H9 (cell line): Measurements from ENCODE around the gene ZGRF1. TPM values are rescaled to one million over a fixed set of nuclear protein-coding genes. Genes with fewer than 3 reads are reported as not detected.
A peak's percentile ranks its signal among the peaks of the same experiment; 100 is the strongest.

Source experiments
- DNase-seq: peaks from one replicate; pipeline ENCODE4 v3.0.0-alpha.2; 2017
- H2AFZ ChIP-seq: one replicate; pipeline ENCODE4 v1.6.1; 2013; ENCODE audit warnings: mild to moderate bottlenecking, low read length, control low read depth, moderate library complexity
- H2AK5ac ChIP-seq: 2 replicates; pipeline ENCODE4 v1.6.1; 2013; ENCODE audit warnings: low read length, control low read depth, mixed read lengths; ENCODE audit not compliant: insufficient read length
- H2BK120ac ChIP-seq: one replicate; pipeline ENCODE4 v1.6.1; 2013; ENCODE audit warnings: low read depth, mild to moderate bottlenecking, low read length, control low read depth, inconsistent platforms; ENCODE audit not compliant: poor library complexity, severe bottlenecking
- H2BK12ac ChIP-seq: 2 replicates; pipeline ENCODE4 v1.6.1; 2013; ENCODE audit warnings: low read length, control low read depth, mixed read lengths, low read depth; ENCODE audit not compliant: insufficient read length
- H2BK15ac ChIP-seq: 2 replicates; pipeline ENCODE4 v1.6.1; 2013; ENCODE audit warnings: low read depth, low read length, control low read depth
- H2BK20ac ChIP-seq: one replicate; pipeline ENCODE4 v1.6.1; 2013; ENCODE audit warnings: low read depth, mild to moderate bottlenecking, low read length, control low read depth, inconsistent platforms; ENCODE audit not compliant: poor library complexity, severe bottlenecking
- H2BK5ac ChIP-seq: 2 replicates; pipeline ENCODE4 v1.6.1; 2013; ENCODE audit warnings: low read length, control low read depth, mixed read lengths; ENCODE audit not compliant: insufficient read length
- H3K14ac ChIP-seq: 2 replicates; pipeline ENCODE4 v1.6.1; 2013; ENCODE audit warnings: low read length, control low read depth; ENCODE audit not compliant: insufficient read depth
- H3K18ac ChIP-seq: 2 replicates; pipeline ENCODE4 v1.6.1; 2013; ENCODE audit warnings: low read depth, mild to moderate bottlenecking, mixed read lengths, low read length, control low read depth; ENCODE audit not compliant: insufficient read length
- H3K23ac ChIP-seq: 2 replicates; pipeline ENCODE4 v1.6.1; 2013; ENCODE audit warnings: low read length, control low read depth, mixed read lengths, low read depth; ENCODE audit not compliant: insufficient read length
- H3K23me2 ChIP-seq: 2 replicates; pipeline ENCODE4 v1.6.1; 2013; ENCODE audit warnings: low read depth, mild to moderate bottlenecking, mixed read lengths, low read length, control low read depth; ENCODE audit not compliant: insufficient read length, poor library complexity, severe bottlenecking
- H3K27ac ChIP-seq: 2 replicates; pipeline ENCODE4 v1.5.1; 2013; ENCODE audit warnings: low read length, control low read depth, mixed read lengths, low read depth; ENCODE audit not compliant: insufficient read length
- H3K27me3 ChIP-seq: 2 replicates; pipeline ENCODE4 v1.6.1; 2013; ENCODE audit warnings: low read length, control low read depth, inconsistent platforms; ENCODE audit not compliant: insufficient read depth
- H3K4ac ChIP-seq: 2 replicates; pipeline ENCODE4 v1.6.1; 2013; ENCODE audit warnings: low read depth, mild to moderate bottlenecking, control low read depth, inconsistent platforms, low read length, moderate library complexity
- H3K4me1 ChIP-seq: 2 replicates; pipeline ENCODE4 v1.6.1; 2013; ENCODE audit warnings: low read length, control low read depth, inconsistent platforms; ENCODE audit not compliant: insufficient read depth
- H3K4me2 ChIP-seq: 2 replicates; pipeline ENCODE4 v1.6.1; 2013; ENCODE audit warnings: low read length, control low read depth, mixed read lengths; ENCODE audit not compliant: insufficient read length, insufficient read depth
- H3K56ac ChIP-seq: 2 replicates; pipeline ENCODE4 v1.6.1; 2013; ENCODE audit warnings: low read depth, mild to moderate bottlenecking, mixed read lengths, low read length, control low read depth; ENCODE audit not compliant: insufficient read length
- H3K79me1 ChIP-seq: 2 replicates; pipeline ENCODE4 v1.6.1; 2013; ENCODE audit warnings: low read depth, mild to moderate bottlenecking, moderate library complexity, low read length, control low read depth, inconsistent platforms; ENCODE audit not compliant: insufficient read depth, poor library complexity, severe bottlenecking
- H3K79me2 ChIP-seq: 2 replicates; pipeline ENCODE4 v1.6.1; 2013; ENCODE audit warnings: low read length, control low read depth, inconsistent platforms; ENCODE audit not compliant: insufficient read depth
- H3K9ac ChIP-seq: 2 replicates; pipeline ENCODE4 v1.6.1; 2013; ENCODE audit warnings: low read length, control low read depth, mixed read lengths; ENCODE audit not compliant: insufficient read length; ENCODE audit errors: extremely low read depth
- H3K9me3 ChIP-seq: one replicate; pipeline ENCODE4 v1.6.1; 2013; ENCODE audit warnings: low read depth, low read length, inconsistent platforms; ENCODE audit not compliant: control insufficient read depth
- H3T11ph ChIP-seq: one replicate; pipeline ENCODE4 v1.6.1; 2013; ENCODE audit warnings: mild to moderate bottlenecking, low read length, control low read depth, inconsistent platforms
- H4K20me1 ChIP-seq: one replicate; pipeline ENCODE4 v1.6.1; 2013; ENCODE audit not compliant: control insufficient read depth, insufficient read length, insufficient read depth
- H4K5ac ChIP-seq: 2 replicates; pipeline ENCODE4 v1.6.1; 2013; ENCODE audit warnings: low read depth, mild to moderate bottlenecking, mixed read lengths, low read length, control low read depth; ENCODE audit not compliant: insufficient read length
- H4K8ac ChIP-seq: replicated peaks from 2 replicates; pipeline ENCODE4 v1.6.1; 2013; ENCODE audit warnings: low read length, control low read depth, mixed read lengths, low read depth; ENCODE audit not compliant: insufficient read length
- H4K91ac ChIP-seq: 2 replicates; pipeline ENCODE4 v1.6.1; 2013; ENCODE audit warnings: low read depth, mild to moderate bottlenecking, moderate library complexity, mixed read lengths, low read length, control low read depth; ENCODE audit not compliant: insufficient read length
- H3K27ac Mint-ChIP-seq, 3 experiments: 2 replicates in 2 of 3; 3 replicates in 1 of 3; pipeline ENCODE4 v1.8.0; 2020 to 2021; ENCODE audit warnings: mixed read lengths in 3 of 3, mild to moderate bottlenecking in 1 of 3, moderate library complexity in 1 of 3
- H3K27me3 Mint-ChIP-seq: 2 replicates; pipeline ENCODE4 v1.8.0; 2021; ENCODE audit warnings: low read depth, mild to moderate bottlenecking, moderate library complexity, mixed read lengths
- H3K36me3 Mint-ChIP-seq, 3 experiments: 2 replicates in 2 of 3; 3 replicates in 1 of 3; pipeline ENCODE4 v1.8.0; 2020 to 2021; ENCODE audit warnings: low read depth in 3 of 3, mixed read lengths in 3 of 3; ENCODE audit not compliant: insufficient read depth in 1 of 3
- H3K4me1 Mint-ChIP-seq, 2 experiments: 2 replicates each; pipeline ENCODE4 v1.8.0; 2020; ENCODE audit warnings: mixed read lengths in 2 of 2
- H3K4me3 Mint-ChIP-seq, 2 experiments: 2 replicates in 1 of 2; 3 replicates in 1 of 2; pipeline ENCODE4 v1.8.0; 2020 to 2021; ENCODE audit warnings: mild to moderate bottlenecking in 2 of 2, mixed read lengths in 2 of 2, moderate library complexity in 1 of 2
- H3K9me3 Mint-ChIP-seq, 2 experiments: 2 replicates in 1 of 2; 3 replicates in 1 of 2; pipeline ENCODE4 v1.8.0; 2020; ENCODE audit warnings: mild to moderate bottlenecking in 2 of 2, mixed read lengths in 2 of 2, moderate library complexity in 1 of 2
- WGBS: extraction: QIAGEN DNeasy Blood & Tissue Kit; methylation state at CpG from one replicate; pipeline ENCODE4 v1.1.7; 2013; ENCODE audit warnings: missing lambda C conversion rate, low lambda C conversion rate, mixed read lengths; ENCODE audit not compliant: insufficient read length; ENCODE audit errors: extremely low coverage; 5-methylcytosine and 5-hydroxymethylcytosine counted together
- total RNA-seq: library from RNA; stranded (reverse); gene quantifications from 2 replicates; pipeline ENCODE4 v1.2.1, GENCODE V29; 2021
- TF ChIP-seq, protein P1 (sequence below): fragments of 200-600 bp; sonication (generic); conservative IDR thresholded peaks from 3 replicates; pipeline ENCODE4 v1.8.0; 2021; ENCODE audit warnings: antibody characterized with exemption, mild to moderate bottlenecking

Gene ZGRF1
- total RNA-seq, 1 experiment from 2014 or later: 38.3 TPM

DNA sequence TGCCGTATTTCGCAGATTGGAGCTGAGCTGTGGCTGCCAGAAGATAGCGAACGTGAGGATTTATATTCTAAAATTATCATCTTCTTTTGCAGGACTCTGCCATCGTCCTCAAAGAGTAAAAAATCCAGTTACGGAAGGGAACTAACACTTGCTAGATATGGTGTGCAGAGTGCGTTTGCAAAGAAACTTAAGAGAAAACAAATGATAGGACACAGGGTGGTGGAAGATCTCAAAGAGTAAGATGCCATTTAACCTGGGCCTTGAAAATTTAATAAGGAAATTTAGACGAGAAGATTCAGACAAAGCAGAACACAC lies 800 bp upstream of the ZGRF1 start:
- Histone ChIP-seq H3K18ac (no peak overlapping the region), H3K4ac (no peak overlapping the region), H2BK5ac (no peak overlapping the region), H3K27ac (peak overlapping the region; percentile 61), H2AFZ (no peak overlapping the region), H4K20me1 (no peaks in the 10 kb centered on the region), H3K56ac (no peak overlapping the region), H4K91ac (no peak overlapping the region), H2BK12ac (no peak overlapping the region), H3K23ac (no peak overlapping the region), H3K23me2 (no peaks in the 10 kb centered on the region), H3K4me2 (peak overlapping the region; percentile 84), H3K9ac (peak overlapping the region; percentile 93), H2BK15ac (no peak overlapping the region), H3K14ac (no peak overlapping the region; the same call in 1 of the 2 replicates), H2AK5ac (no peak overlapping the region), H3K79me2 (peaks cover 9% of the 10 kb centered on the region; the same call in 1 of the 2 replicates), H2BK20ac (no peak overlapping the region), H3K4me1 (no peaks in the 10 kb centered on the region), H3K9me3 (no peaks in the 10 kb centered on the region), H4K5ac (no peak overlapping the region), H2BK120ac (no peak overlapping the region), H3T11ph (no peak overlapping the region), H4K8ac (no peak overlapping the region), H3K27me3 (no peaks in the 10 kb centered on the region), H3K79me1 (peaks cover 11% of the 10 kb centered on the region)
- no peak for DNase-seq
- no peak overlapping the region for H3K27ac Mint-ChIP-seq
- H3K9me3 Mint-ChIP-seq: no peaks in the 10 kb centered on the region
- TF ChIP-seq, protein P1, sequence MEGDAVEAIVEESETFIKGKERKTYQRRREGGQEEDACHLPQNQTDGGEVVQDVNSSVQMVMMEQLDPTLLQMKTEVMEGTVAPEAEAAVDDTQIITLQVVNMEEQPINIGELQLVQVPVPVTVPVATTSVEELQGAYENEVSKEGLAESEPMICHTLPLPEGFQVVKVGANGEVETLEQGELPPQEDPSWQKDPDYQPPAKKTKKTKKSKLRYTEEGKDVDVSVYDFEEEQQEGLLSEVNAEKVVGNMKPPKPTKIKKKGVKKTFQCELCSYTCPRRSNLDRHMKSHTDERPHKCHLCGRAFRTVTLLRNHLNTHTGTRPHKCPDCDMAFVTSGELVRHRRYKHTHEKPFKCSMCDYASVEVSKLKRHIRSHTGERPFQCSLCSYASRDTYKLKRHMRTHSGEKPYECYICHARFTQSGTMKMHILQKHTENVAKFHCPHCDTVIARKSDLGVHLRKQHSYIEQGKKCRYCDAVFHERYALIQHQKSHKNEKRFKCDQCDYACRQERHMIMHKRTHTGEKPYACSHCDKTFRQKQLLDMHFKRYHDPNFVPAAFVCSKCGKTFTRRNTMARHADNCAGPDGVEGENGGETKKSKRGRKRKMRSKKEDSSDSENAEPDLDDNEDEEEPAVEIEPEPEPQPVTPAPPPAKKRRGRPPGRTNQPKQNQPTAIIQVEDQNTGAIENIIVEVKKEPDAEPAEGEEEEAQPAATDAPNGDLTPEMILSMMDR: no peak
- H3K36me3 Mint-ChIP-seq: peaks cover 8 to 28% (median 11%) of the 10 kb centered on the region in 3 experiments
- H3K27me3 Mint-ChIP-seq: no peaks in the 10 kb centered on the region
- peaks cover 27 to 29% of the 10 kb centered on the region in 2 experiments for H3K4me1 Mint-ChIP-seq
- no peak overlapping the region for H3K4me3 Mint-ChIP-seq
- no CpG with 5 or more reads among the region's 8 CpGs for WGBS
